ENCODE results near the gene TSGA10IP. TPM values are rescaled to one million over a fixed set of nuclear protein-coding genes. Genes with fewer than 3 reads are reported as not detected.

TSGA10IP gene
- total RNA-seq, 1 donor from 2014 or later = not detected

DNA sequence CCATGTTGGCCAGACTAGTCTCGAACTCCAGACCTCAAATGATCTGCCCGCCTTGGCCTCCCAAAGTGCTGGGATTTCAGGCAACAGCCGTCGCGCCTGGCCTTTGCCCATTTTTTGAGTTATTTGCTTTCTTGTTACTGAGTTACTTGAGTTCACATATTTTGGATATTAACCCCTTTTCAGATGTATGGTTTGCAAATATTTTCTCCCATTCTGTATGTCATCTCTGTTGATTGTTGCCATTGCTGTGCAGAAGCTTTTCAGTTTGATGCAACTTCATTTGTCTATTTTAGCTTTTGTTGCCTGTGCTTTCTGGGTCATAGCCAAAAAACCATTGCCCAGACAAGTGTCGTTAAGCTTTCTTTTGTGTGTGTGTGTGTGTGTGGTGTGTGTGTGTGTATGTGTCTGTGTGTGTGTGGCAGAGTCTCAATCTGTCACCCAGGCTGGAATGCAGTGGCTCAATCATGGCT is 6.8 kb downstream of the TSGA10IP start:
- DNase-seq (ENCODE audit: low spot score) = no peak
- Mint-ChIP-seq H3K36me3 (ENCODE audit: low read depth, unreplicated experiment) (no peaks in the 10 kb centered on the region), H3K27ac (ENCODE audit: unreplicated experiment) (no peak overlapping the region), H3K4me3 (ENCODE audit: unreplicated experiment) (no peak overlapping the region), H3K4me1 (ENCODE audit: unreplicated experiment) (no peaks in the 10 kb centered on the region), H3K9me3 (ENCODE audit: unreplicated experiment) (no peaks in the 10 kb centered on the region), H3K27me3 (ENCODE audit: unreplicated experiment) (peaks cover 3% of the 10 kb centered on the region)
- TF ChIP-seq, protein P1, sequence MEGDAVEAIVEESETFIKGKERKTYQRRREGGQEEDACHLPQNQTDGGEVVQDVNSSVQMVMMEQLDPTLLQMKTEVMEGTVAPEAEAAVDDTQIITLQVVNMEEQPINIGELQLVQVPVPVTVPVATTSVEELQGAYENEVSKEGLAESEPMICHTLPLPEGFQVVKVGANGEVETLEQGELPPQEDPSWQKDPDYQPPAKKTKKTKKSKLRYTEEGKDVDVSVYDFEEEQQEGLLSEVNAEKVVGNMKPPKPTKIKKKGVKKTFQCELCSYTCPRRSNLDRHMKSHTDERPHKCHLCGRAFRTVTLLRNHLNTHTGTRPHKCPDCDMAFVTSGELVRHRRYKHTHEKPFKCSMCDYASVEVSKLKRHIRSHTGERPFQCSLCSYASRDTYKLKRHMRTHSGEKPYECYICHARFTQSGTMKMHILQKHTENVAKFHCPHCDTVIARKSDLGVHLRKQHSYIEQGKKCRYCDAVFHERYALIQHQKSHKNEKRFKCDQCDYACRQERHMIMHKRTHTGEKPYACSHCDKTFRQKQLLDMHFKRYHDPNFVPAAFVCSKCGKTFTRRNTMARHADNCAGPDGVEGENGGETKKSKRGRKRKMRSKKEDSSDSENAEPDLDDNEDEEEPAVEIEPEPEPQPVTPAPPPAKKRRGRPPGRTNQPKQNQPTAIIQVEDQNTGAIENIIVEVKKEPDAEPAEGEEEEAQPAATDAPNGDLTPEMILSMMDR (IDR thresholded peaks at IDR 0.05; ENCODE audit: unreplicated experiment) = no peak

DNA sequence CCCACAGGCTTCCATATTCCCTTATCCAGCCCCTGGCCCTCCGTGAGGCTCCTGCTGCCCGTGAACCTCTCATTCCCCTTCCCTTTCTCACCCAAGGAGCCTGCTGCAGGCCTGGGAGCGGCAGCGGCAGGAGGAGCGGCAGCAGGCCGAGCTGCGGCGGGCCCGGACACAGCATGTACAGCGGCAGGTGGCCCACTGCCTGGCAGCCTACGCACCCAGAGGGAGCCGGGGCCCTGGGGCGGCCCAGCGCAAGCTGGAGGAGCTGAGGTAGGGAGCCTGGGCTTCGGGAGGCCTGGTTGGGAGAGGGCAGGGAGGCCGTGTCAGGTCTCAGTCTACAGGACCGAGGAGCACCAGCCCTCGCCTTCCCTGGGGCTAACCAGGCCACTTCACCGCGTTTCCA is 8.2 kb downstream of the TSGA10IP start:
- Mint-ChIP-seq H3K4me3 (ENCODE audit: unreplicated experiment) (no peak overlapping the region), H3K36me3 (ENCODE audit: low read depth, unreplicated experiment) (no peaks in the 10 kb centered on the region), H3K27ac (ENCODE audit: unreplicated experiment) (no peak overlapping the region), H3K4me1 (ENCODE audit: unreplicated experiment) (no peaks in the 10 kb centered on the region), H3K27me3 (ENCODE audit: unreplicated experiment) (peaks cover 2% of the 10 kb centered on the region), H3K9me3 (ENCODE audit: unreplicated experiment) (no peaks in the 10 kb centered on the region)
- no peak for DNase-seq (ENCODE audit: low spot score)
- TF ChIP-seq, protein P1 (IDR thresholded peaks at IDR 0.05; ENCODE audit: unreplicated experiment) = no peak

DNA sequence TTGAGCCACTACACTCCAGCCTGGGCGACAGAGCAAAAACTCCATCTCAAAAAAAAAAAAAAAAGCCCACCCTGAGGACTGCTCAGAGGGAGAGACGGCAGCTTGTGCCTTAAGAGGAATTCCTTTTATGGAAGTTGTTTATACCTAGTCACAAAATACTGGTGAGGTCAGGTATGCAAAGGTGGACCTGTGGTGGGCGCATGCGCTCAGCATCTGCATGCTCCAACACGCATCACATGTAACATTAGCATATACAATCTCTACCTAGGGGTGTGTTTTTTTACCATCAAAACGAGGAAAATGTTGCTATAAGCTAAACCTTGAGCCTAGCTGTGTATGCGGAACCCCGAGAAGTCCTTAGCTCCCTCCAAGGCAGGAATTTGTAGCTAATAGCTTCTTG is 9.5 kb downstream of the TSGA10IP start:
- H3K27me3 Mint-ChIP-seq (ENCODE audit: unreplicated experiment) = peaks cover 2% of the 10 kb centered on the region
- no peak overlapping the region for H3K27ac Mint-ChIP-seq (ENCODE audit: unreplicated experiment)
- DNase-seq (ENCODE audit: low spot score) = no peak

GRCh38 chr11:65958291-65958690 is 13.0 kb downstream of the TSGA10IP start:
- no peaks in the 10 kb centered on the region for H3K9me3 Mint-ChIP-seq (ENCODE audit: unreplicated experiment)
- H3K4me3 Mint-ChIP-seq (ENCODE audit: unreplicated experiment) = no peak overlapping the region

More for the DNA sequence above, 9.5 kb downstream of the TSGA10IP start:
- Mint-ChIP-seq H3K36me3 (ENCODE audit: low read depth, unreplicated experiment) (no peaks in the 10 kb centered on the region), H3K9me3 (ENCODE audit: unreplicated experiment) (no peaks in the 10 kb centered on the region), H3K4me1 (ENCODE audit: unreplicated experiment) (no peaks in the 10 kb centered on the region), H3K4me3 (ENCODE audit: unreplicated experiment) (no peak overlapping the region)
- TF ChIP-seq, protein P1 (IDR thresholded peaks at IDR 0.05; ENCODE audit: unreplicated experiment) = no peak

GRCh38 chr11:65958774-65959420 is 13.6 kb downstream of the TSGA10IP start:
- TF ChIP-seq, protein P1 (IDR thresholded peaks at IDR 0.05; ENCODE audit: unreplicated experiment) = no peak
- Mint-ChIP-seq H3K4me1 (ENCODE audit: unreplicated experiment) (peaks cover 23% of the 10 kb centered on the region), H3K36me3 (ENCODE audit: low read depth, unreplicated experiment) (peaks cover 5% of the 10 kb centered on the region), H3K4me3 (ENCODE audit: unreplicated experiment) (no peak overlapping the region), H3K27me3 (ENCODE audit: unreplicated experiment) (peaks cover 12% of the 10 kb centered on the region), H3K9me3 (ENCODE audit: unreplicated experiment) (no peaks in the 10 kb centered on the region), H3K27ac (ENCODE audit: unreplicated experiment) (no peak overlapping the region)
- no peak for DNase-seq (ENCODE audit: low spot score)

More at GRCh38 chr11:65958291-65958690, 13.0 kb downstream of the TSGA10IP start:
- H3K27ac Mint-ChIP-seq (ENCODE audit: unreplicated experiment) = no peak overlapping the region
- H3K36me3 Mint-ChIP-seq (ENCODE audit: low read depth, unreplicated experiment) = peaks cover 5% of the 10 kb centered on the region
- peaks cover 10% of the 10 kb centered on the region for H3K27me3 Mint-ChIP-seq (ENCODE audit: unreplicated experiment)
- DNase-seq (ENCODE audit: low spot score) = no peak
- peaks cover 18% of the 10 kb centered on the region for H3K4me1 Mint-ChIP-seq (ENCODE audit: unreplicated experiment)
- TF ChIP-seq, protein P1 (IDR thresholded peaks at IDR 0.05; ENCODE audit: unreplicated experiment) = no peak

All from endothelial cell (in vitro differentiated cells).